ENCODE data around the gene SYT7. TPM values are rescaled to one million over a fixed set of nuclear protein-coding genes. Genes with fewer than 3 reads are reported as not detected.
A peak's percentile ranks its signal among the peaks of the same experiment; 100 is the strongest.

Gene SYT7
- total and polyA plus RNA-seq, 12 donors: 11.5 to 26.1 (median 18.7) TPM

- H3K4me1 ChIP-seq: peaks cover 4 to 69% (median 29%) of the 10 kb centered on the region in 9 donors
- TF ChIP-seq, protein P1, sequence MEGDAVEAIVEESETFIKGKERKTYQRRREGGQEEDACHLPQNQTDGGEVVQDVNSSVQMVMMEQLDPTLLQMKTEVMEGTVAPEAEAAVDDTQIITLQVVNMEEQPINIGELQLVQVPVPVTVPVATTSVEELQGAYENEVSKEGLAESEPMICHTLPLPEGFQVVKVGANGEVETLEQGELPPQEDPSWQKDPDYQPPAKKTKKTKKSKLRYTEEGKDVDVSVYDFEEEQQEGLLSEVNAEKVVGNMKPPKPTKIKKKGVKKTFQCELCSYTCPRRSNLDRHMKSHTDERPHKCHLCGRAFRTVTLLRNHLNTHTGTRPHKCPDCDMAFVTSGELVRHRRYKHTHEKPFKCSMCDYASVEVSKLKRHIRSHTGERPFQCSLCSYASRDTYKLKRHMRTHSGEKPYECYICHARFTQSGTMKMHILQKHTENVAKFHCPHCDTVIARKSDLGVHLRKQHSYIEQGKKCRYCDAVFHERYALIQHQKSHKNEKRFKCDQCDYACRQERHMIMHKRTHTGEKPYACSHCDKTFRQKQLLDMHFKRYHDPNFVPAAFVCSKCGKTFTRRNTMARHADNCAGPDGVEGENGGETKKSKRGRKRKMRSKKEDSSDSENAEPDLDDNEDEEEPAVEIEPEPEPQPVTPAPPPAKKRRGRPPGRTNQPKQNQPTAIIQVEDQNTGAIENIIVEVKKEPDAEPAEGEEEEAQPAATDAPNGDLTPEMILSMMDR (IDR thresholded peaks at IDR 0.05): peak in 7 of 9 donors; percentile 16 to 54 (median 44)
- WGBS, 2 donors: 59 to 66% methylated on average over 20 of the region's 20 CpGs
- DNase-seq: peak; percentile 54 to 70
- ATAC-seq: peak; percentile 13 to 80 (median 69)
- intact Hi-C loops (cut with DNase I): loop anchor here in 8 of 10 donors (2.0 to 10.0 kb wide), 9 partner anchors 39 to 129 kb away; a partner anchor contains a TSS
- no peaks in the 10 kb centered on the region for H3K36me3 ChIP-seq
- peaks cover 0 to 23% (median 0%) of the 10 kb centered on the region in 7 donors for H3K27me3 ChIP-seq
- no peak overlapping the region for H3K4me3 ChIP-seq
- peak overlapping the region in 3 of 10 donors; percentile 19 to 56 (median 50) for H3K27ac ChIP-seq
- H3K9me3 ChIP-seq: no peaks in the 10 kb centered on the region
Measured at GRCh38 chr11:61575886-61576861, 4.7 kb downstream of the SYT7 start.

GRCh38 chr11:61574611-61575010 lies 6.3 kb downstream of the SYT7 start:
- no peak for ATAC-seq
- WGBS, 2 donors: 79 to 82% methylated on average over 14 of the region's 14 CpGs
- TF ChIP-seq, protein P1 (IDR thresholded peaks at IDR 0.05): no peak
- H3K27me3 ChIP-seq: peaks cover 0 to 13% (median 0%) of the 10 kb centered on the region in 7 donors
- H3K36me3 ChIP-seq: no peaks in the 10 kb centered on the region
- no peak overlapping the region for H3K4me3 ChIP-seq
- no peaks in the 10 kb centered on the region for H3K9me3 ChIP-seq
- intact Hi-C loops (cut with DNase I): loop anchor here in 7 of 10 donors (5.0 to 10.0 kb wide), 8 partner anchors 37 to 127 kb away; a partner anchor contains a TSS
- DNase-seq: no peak
- peaks cover 0 to 68% (median 25%) of the 10 kb centered on the region in 9 donors for H3K4me1 ChIP-seq
- no peak overlapping the region for H3K27ac ChIP-seq

DNA sequence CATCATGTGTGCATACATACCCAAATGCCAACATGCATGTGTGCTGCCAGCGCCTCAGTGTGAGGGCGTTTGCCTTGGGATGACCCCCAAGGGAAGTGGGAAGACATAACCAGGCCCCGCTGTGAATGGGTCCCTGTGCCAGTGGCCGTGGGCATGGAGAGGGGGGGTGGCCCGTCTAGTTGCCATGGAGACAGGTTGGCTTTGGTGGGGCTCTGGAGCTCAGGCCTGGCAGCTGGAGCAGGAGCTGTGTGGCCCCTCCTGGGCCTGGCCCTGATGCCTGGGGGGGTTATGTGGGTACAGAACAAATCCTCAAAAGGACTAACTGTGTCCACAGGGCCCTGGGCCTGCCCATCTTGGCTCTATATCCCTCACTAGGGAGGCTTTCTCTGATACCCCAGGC lies 8.0 kb downstream of the SYT7 start:
- H3K4me3 ChIP-seq: no peak overlapping the region
- no peak overlapping the region for H3K27ac ChIP-seq
- peaks cover 0 to 13% (median 0%) of the 10 kb centered on the region in 7 donors for H3K27me3 ChIP-seq
- DNase-seq (no peak), ATAC-seq (no peak)
- no peaks in the 10 kb centered on the region for H3K36me3 ChIP-seq
- intact Hi-C loops (cut with DNase I): loop anchor here in 4 of 10 donors (5.0 to 10.0 kb wide), 5 partner anchors 36 to 98 kb away; a partner anchor contains a TSS
- TF ChIP-seq, protein P1 (IDR thresholded peaks at IDR 0.05): no peak
- H3K4me1 ChIP-seq: peaks cover 0 to 58% (median 23%) of the 10 kb centered on the region in 9 donors
- H3K9me3 ChIP-seq: no peaks in the 10 kb centered on the region
- WGBS, 2 donors: 72 to 79% methylated on average over 5 of the region's 5 CpGs

DNA sequence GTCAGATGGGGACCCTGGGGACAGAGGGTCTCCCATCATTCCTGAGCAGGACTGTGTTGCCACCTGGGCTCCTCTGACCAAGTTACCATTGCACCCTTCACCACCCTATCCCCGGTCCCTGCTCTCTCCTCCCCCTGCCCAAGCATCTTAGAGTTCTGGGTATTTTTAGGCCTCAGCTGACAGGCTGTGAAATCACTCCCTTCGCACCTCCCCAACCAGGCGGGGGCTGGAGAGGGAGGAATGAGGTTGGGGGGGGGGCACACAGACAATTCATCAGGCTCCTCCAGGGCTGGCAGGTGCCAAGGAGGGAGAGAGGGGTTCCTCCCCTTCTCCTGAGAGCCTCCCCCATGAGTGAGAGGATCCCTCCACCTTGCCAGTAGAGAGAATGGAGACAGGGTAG lies 9.0 kb downstream of the SYT7 start:
- H3K27me3 ChIP-seq: peaks cover 0 to 14% (median 0%) of the 10 kb centered on the region in 7 donors
- peak in 7 of 8 donors; percentile 8 to 72 (median 39) for ATAC-seq

More for the DNA sequence above, 9.0 kb downstream of the SYT7 start:
- DNase-seq: no peak
- no peaks in the 10 kb centered on the region for H3K36me3 ChIP-seq
- peak overlapping the region in 1 of 10 donors; percentile 52 for H3K27ac ChIP-seq
- WGBS, 2 donors: 21 to 32% methylated on average over 3 of the region's 3 CpGs
- no peaks in the 10 kb centered on the region for H3K9me3 ChIP-seq
- no peak overlapping the region for H3K4me3 ChIP-seq
- TF ChIP-seq, protein P1 (IDR thresholded peaks at IDR 0.05): no peak
- peaks cover 2 to 55% (median 19%) of the 10 kb centered on the region in 9 donors for H3K4me1 ChIP-seq
- intact Hi-C loops (cut with DNase I): loop anchor here in 4 of 10 donors (5.0 to 10.0 kb wide), 5 partner anchors 35 to 97 kb away; a partner anchor contains a TSS
